SU-DHL-6 (cell line): Measurements from ENCODE around the gene CCER1.

Experiments
- H2AFZ ChIP-seq: fragments of 200-600 bp; sonication (generic); 2 replicates; pipeline ENCODE4 v1.6.1; 2014; ENCODE audit warnings: low read depth, mild to moderate bottlenecking, moderate library complexity, mixed read lengths, antibody characterized with exemption, low read length; ENCODE audit not compliant: severe bottlenecking
- H3F3A ChIP-seq: fragments of 200-600 bp; shearing (Covaris generic); 2 replicates; pipeline ENCODE4 v1.6.0; 2016; ENCODE audit warnings: antibody characterized with exemption, mild to moderate bottlenecking; ENCODE audit not compliant: insufficient read depth
- H3K27ac ChIP-seq: fragments of 200-600 bp; sonication (generic); 2 replicates; pipeline ENCODE4 v1.5.1; 2016; ENCODE audit warnings: low read depth, mild to moderate bottlenecking, low read length, moderate library complexity, mixed read lengths
- H3K27me3 ChIP-seq: fragments of 200-600 bp; sonication (generic), shearing (Covaris generic); 2 replicates; pipeline ENCODE4 v1.6.0; 2014; ENCODE audit warnings: mild to moderate bottlenecking, low read length
- H3K36me3 ChIP-seq: fragments of 200-600 bp; sonication (generic); 2 replicates; pipeline ENCODE4 v1.6.1; 2014; ENCODE audit warnings: mild to moderate bottlenecking, low read length, mixed read lengths
- H3K4me2 ChIP-seq: fragments of 300-600, 200-600 bp; shearing (Covaris generic), sonication (generic); 2 replicates; pipeline ENCODE4 v1.6.0; 2014; ENCODE audit warnings: low read length, low read depth, mild to moderate bottlenecking; ENCODE audit not compliant: poor library complexity, severe bottlenecking
- H3K4me3 ChIP-seq: fragments of 200-600 bp; sonication (generic); 2 replicates; pipeline ENCODE4 v1.5.1; 2014; ENCODE audit warnings: antibody characterized with exemption, low read length, mild to moderate bottlenecking, mixed read lengths; ENCODE audit not compliant: insufficient read depth, poor library complexity, severe bottlenecking
- H3K79me2 ChIP-seq: fragments of 200-600 bp; sonication (generic); 2 replicates; pipeline ENCODE4 v1.6.1; 2014; ENCODE audit warnings: mild to moderate bottlenecking, low read length, moderate library complexity; ENCODE audit not compliant: insufficient read depth
- H3K9ac ChIP-seq: fragments of 200-600 bp; sonication (generic); 2 replicates; pipeline ENCODE4 v1.7.0; 2014; ENCODE audit warnings: mild to moderate bottlenecking, low read length
- H3K9me2 ChIP-seq: fragments of 200-600 bp; sonication (generic); replicated peaks from 2 replicates; pipeline ENCODE4 v1.6.1; 2014; ENCODE audit warnings: low read length; ENCODE audit not compliant: insufficient read depth
- H3K9me3 ChIP-seq: fragments of 200-600 bp; sonication (generic); 2 replicates; pipeline ENCODE4 v1.6.1; 2014; ENCODE audit warnings: low read length, mixed read lengths; ENCODE audit not compliant: insufficient read depth
- H4K20me1 ChIP-seq: fragments of 200-600 bp; sonication (generic); 2 replicates; pipeline ENCODE4 v1.6.1; 2014; ENCODE audit warnings: low read depth, mild to moderate bottlenecking, antibody characterized with exemption, low read length, moderate library complexity, mixed read lengths
- EZH2phosphoT487 ChIP-seq: fragments of 200-600 bp; sonication (generic), shearing (Covaris generic); conservative IDR thresholded peaks from 2 replicates; pipeline ENCODE4 v1.6.1; 2018; ENCODE audit warnings: mild to moderate bottlenecking, antibody characterized with exemption, low read length, moderate library complexity, mixed read lengths
- TF ChIP-seq, protein P1 (sequence below): fragments of 200-600 bp; sonication (generic); IDR thresholded peaks from one replicate; pipeline ENCODE4 v1.5.1; 2017; ENCODE audit warnings: antibody characterized with exemption, mild to moderate bottlenecking, low read length, moderate library complexity; ENCODE audit not compliant: insufficient read depth, poor library complexity, severe bottlenecking

Gene CCER1

DNA sequence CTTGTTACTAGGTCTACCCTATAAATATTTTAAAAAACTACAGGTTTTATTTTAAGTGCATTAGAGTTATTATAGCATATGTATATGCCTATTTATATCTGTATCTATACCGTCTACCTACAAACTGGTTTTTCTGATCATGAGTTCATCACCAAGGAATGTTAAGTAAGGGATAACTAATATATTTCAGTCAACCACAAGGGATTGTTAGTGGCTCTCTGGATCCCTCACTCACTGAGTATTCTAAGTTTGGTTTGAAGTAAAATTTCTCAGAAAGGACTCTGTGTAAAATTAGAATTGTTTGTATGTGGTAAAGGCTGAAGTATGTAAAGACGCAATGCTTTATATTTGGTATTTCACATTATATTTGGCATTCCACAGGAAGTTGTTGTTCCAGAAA is 45.0 kb upstream of the CCER1 start:
- TF ChIP-seq, protein P1, sequence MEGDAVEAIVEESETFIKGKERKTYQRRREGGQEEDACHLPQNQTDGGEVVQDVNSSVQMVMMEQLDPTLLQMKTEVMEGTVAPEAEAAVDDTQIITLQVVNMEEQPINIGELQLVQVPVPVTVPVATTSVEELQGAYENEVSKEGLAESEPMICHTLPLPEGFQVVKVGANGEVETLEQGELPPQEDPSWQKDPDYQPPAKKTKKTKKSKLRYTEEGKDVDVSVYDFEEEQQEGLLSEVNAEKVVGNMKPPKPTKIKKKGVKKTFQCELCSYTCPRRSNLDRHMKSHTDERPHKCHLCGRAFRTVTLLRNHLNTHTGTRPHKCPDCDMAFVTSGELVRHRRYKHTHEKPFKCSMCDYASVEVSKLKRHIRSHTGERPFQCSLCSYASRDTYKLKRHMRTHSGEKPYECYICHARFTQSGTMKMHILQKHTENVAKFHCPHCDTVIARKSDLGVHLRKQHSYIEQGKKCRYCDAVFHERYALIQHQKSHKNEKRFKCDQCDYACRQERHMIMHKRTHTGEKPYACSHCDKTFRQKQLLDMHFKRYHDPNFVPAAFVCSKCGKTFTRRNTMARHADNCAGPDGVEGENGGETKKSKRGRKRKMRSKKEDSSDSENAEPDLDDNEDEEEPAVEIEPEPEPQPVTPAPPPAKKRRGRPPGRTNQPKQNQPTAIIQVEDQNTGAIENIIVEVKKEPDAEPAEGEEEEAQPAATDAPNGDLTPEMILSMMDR, result no peak
- TF ChIP-seq EZH2phosphoT487, result no peak
- H3K9me3 ChIP-seq, result no peaks in the 10 kb centered on the region
- no peaks in the 10 kb centered on the region for H3F3A ChIP-seq
- no peaks in the 10 kb centered on the region for H3K79me2 ChIP-seq
- H3K4me2 ChIP-seq, result no peak overlapping the region
- H4K20me1 ChIP-seq, result no peaks in the 10 kb centered on the region
- H3K36me3 ChIP-seq, result no peaks in the 10 kb centered on the region
- no peaks in the 10 kb centered on the region for H3K9me2 ChIP-seq
- no peak overlapping the region for H3K4me3 ChIP-seq
- H3K27ac ChIP-seq, result no peak overlapping the region
- H2AFZ ChIP-seq, result no peak overlapping the region
- no peak overlapping the region for H3K9ac ChIP-seq
- H3K27me3 ChIP-seq, result no peaks in the 10 kb centered on the region

DNA sequence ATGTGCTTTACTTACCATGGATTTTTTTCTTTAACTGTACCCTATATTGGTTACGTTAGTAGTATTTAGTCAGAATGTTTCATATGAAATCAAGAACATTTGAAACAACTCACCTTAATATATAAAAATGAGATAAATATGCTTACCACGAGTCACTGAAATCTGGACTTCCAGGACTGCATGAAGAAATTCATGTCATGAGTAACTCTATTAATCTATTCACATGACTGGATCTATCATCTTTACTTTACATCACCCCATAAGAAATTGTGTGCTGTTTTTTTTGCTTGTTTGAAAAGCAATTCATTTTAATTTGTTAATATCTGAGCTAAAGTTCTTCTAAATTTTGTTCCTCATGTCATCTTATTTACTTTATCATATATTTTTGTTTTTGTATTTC is 44.6 kb upstream of the CCER1 start:
- no peaks in the 10 kb centered on the region for H3K9me3 ChIP-seq
- H3K4me2 ChIP-seq, result no peak overlapping the region
- no peaks in the 10 kb centered on the region for H3K79me2 ChIP-seq
- no peaks in the 10 kb centered on the region for H3K27me3 ChIP-seq
- no peak overlapping the region for H3K9ac ChIP-seq
- no peak overlapping the region for H3K27ac ChIP-seq
- no peak for TF ChIP-seq EZH2phosphoT487
- TF ChIP-seq, protein P1, result no peak
- H4K20me1 ChIP-seq, result no peaks in the 10 kb centered on the region
- H3K9me2 ChIP-seq, result no peaks in the 10 kb centered on the region
- no peak overlapping the region for H2AFZ ChIP-seq
- no peaks in the 10 kb centered on the region for H3K36me3 ChIP-seq
- no peak overlapping the region for H3K4me3 ChIP-seq
- no peaks in the 10 kb centered on the region for H3F3A ChIP-seq

DNA sequence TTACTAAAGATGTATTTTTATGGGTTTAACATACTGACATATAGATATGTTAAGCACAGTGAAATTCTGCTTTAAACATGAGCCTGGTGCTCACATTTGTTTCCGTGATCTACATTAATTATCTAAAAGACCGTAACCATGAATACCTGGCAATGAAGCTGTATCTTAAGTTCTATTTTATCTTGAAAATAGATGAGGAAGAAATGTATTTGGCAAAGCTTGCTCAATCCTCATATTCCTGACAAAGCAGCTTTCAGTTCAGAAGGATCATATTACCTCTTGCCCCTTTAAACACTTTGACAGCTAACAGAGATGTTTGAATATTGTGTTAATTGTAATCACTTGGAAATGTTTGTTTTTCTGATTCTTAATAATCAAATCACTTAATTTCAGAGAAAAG is 40.0 kb upstream of the CCER1 start:
- Histone ChIP-seq H2AFZ (no peak overlapping the region), H3K27me3 (no peaks in the 10 kb centered on the region), H3K79me2 (no peaks in the 10 kb centered on the region), H3K9ac (no peak overlapping the region), H4K20me1 (no peaks in the 10 kb centered on the region), H3K36me3 (no peaks in the 10 kb centered on the region), H3K4me3 (no peak overlapping the region), H3K27ac (no peak overlapping the region), H3K4me2 (no peak overlapping the region), H3K9me2 (no peaks in the 10 kb centered on the region), H3K9me3 (no peaks in the 10 kb centered on the region), H3F3A (no peaks in the 10 kb centered on the region)
- TF ChIP-seq, protein P1, result no peak
- no peak for TF ChIP-seq EZH2phosphoT487

DNA sequence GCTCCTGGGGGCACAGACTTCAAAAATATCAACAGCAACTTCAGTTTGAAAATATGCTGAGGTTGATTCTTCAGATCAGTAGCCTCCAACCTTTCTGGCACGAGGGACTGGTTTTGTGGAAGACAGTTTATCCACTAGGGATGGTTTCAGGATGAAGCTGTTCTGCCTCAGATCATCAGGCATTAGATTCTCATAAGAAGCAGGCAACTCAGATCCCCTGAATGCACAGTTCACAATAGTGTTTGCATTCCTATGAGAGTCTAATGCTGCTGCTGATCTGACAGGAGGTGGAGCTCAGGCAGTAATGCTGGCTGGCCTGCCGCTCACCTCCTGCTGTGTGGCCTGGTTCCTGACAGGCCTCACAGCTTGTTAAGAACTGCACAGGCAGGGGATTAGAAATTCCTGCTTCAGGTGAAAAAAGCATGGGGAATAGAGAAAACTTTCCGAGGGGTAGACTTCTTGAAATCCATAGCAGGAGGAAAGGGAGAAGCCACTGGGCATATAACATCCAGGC is 37.0 kb upstream of the CCER1 start:
- Histone ChIP-seq H3K27me3 (no peaks in the 10 kb centered on the region), H3F3A (no peaks in the 10 kb centered on the region), H3K4me2 (no peak overlapping the region), H3K36me3 (no peaks in the 10 kb centered on the region), H3K27ac (no peak overlapping the region), H4K20me1 (no peaks in the 10 kb centered on the region), H3K9ac (no peak overlapping the region), H3K79me2 (no peaks in the 10 kb centered on the region), H3K4me3 (no peak overlapping the region), H3K9me3 (no peaks in the 10 kb centered on the region), H2AFZ (no peak overlapping the region), H3K9me2 (no peaks in the 10 kb centered on the region)
- TF ChIP-seq EZH2phosphoT487, result no peak
- TF ChIP-seq, protein P1, result no peak
